H1 (cell line): ENCODE measurements around the gene RNF151. TPM values are rescaled to one million over a fixed set of nuclear protein-coding genes. Genes with fewer than 3 reads are reported as not detected.

Experiments
- CEBPB ChIP-seq: IDR thresholded peaks from 2 replicates; pipeline ENCODE4 v1.6.1; 2012; ENCODE audit warnings: low read depth, low read length
- CTCF ChIP-seq, 3 experiments: IDR thresholded peaks; 1 replicate in 2 of 3; 2 replicates in 1 of 3; pipeline versions ENCODE4 v1.5.1 to v1.6.1; 2011; ENCODE audit warnings: low read length in 3 of 3, mild to moderate bottlenecking in 3 of 3, inconsistent platforms in 2 of 3, low read depth in 1 of 3, moderate library complexity in 1 of 3; ENCODE audit not compliant: insufficient read depth in 1 of 3; ENCODE audit errors: control extremely low read depth in 1 of 3
- KDM4A ChIP-seq: IDR thresholded peaks from one replicate; pipeline ENCODE4 v1.7.1; 2012; ENCODE audit warnings: low read depth, mild to moderate bottlenecking, moderate library complexity, low read length, inconsistent platforms; ENCODE audit not compliant: severe bottlenecking
- NANOG ChIP-seq: IDR thresholded peaks from 2 replicates; pipeline ENCODE4 v1.6.1; 2011; ENCODE audit warnings: low read length, low read depth, mild to moderate bottlenecking, inconsistent platforms; ENCODE audit not compliant: insufficient read depth, poor library complexity, severe bottlenecking
- POLR2A ChIP-seq, 2 experiments: IDR thresholded peaks; 1 replicate in 1 of 2; 2 replicates in 1 of 2; pipeline ENCODE4 v1.6.1; 2011; ENCODE audit warnings: low read depth in 2 of 2, low read length in 2 of 2, mild to moderate bottlenecking in 2 of 2; ENCODE audit errors: control extremely low read depth in 1 of 2
- SP4 ChIP-seq: IDR thresholded peaks from 2 replicates; pipeline ENCODE4 v1.6.1; 2012; ENCODE audit warnings: low read length, inconsistent platforms
- polyA plus RNA-seq, 7 experiments: library from polyadenylated mRNA; depleted of rRNA in 3 of 7; stranded (reverse) in 5 of 7; unstranded in 2 of 7; fragments of >200 nt in 5 of 7; fragments of 200-250 nt in 2 of 7; gene quantifications; 1 replicate in 5 of 7; 2 replicates in 1 of 7; 4 replicates in 1 of 7; pipeline versions ENCODE4 v1.2.1 to v1.2.3, GENCODE V29; 2011 to 2013; ENCODE audit warnings: missing spikeins in 2 of 7, mixed read lengths in 2 of 7
- total RNA-seq: library from RNA; stranded (reverse); fragmentation: NEBNext Ultra II Directional; extraction: Animal tissue kit (Norgen Biotek cat#: 25700); gene quantifications from 2 replicates; pipeline ENCODE4 v1.2.1, GENCODE V29; 2021

The RNF151 gene
- total and polyA plus RNA-seq, 2 of the 8 experiments (the other 6 are each of a cell fraction or from before 2014, with no cell fraction given): not detected

GRCh38 chr16:1987198-1987597, 20.5 kb downstream of the RNF151 start (continued):
- TF ChIP-seq POLR2A (IDR thresholded peaks at IDR 0.05; ENCODE audit: control extremely low read depth in 1 of 2, low read depth in 2 of 2, low read length in 2 of 2): no peak; a peak in 1 of 3 replicates
- no peak for TF ChIP-seq KDM4A
- no peak for TF ChIP-seq CEBPB
- TF ChIP-seq NANOG: no peak
- no peak for TF ChIP-seq CTCF (IDR thresholded peaks at IDR 0.05; ENCODE audit: control extremely low read depth in 1 of 3, insufficient read depth in 1 of 3, low read depth in 1 of 3, low read length in 3 of 3)
- no peak for TF ChIP-seq SP4
